ENCODE measurements around the gene NDUFS6. TPM values are rescaled to one million over a fixed set of nuclear protein-coding genes. Genes with fewer than 3 reads are reported as not detected.

The NDUFS6 gene
- total RNA-seq, 1 donor from 2014 or later = 181 TPM

- TF ChIP-seq, protein P1, sequence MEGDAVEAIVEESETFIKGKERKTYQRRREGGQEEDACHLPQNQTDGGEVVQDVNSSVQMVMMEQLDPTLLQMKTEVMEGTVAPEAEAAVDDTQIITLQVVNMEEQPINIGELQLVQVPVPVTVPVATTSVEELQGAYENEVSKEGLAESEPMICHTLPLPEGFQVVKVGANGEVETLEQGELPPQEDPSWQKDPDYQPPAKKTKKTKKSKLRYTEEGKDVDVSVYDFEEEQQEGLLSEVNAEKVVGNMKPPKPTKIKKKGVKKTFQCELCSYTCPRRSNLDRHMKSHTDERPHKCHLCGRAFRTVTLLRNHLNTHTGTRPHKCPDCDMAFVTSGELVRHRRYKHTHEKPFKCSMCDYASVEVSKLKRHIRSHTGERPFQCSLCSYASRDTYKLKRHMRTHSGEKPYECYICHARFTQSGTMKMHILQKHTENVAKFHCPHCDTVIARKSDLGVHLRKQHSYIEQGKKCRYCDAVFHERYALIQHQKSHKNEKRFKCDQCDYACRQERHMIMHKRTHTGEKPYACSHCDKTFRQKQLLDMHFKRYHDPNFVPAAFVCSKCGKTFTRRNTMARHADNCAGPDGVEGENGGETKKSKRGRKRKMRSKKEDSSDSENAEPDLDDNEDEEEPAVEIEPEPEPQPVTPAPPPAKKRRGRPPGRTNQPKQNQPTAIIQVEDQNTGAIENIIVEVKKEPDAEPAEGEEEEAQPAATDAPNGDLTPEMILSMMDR (conservative IDR thresholded peaks at IDR 0.05; ENCODE audit: low read depth, low read length) = no peak
- no peak for DNase-seq (ENCODE audit: low read depth)
- H3K4me3 ChIP-seq (ENCODE audit: low read depth, low read length) = no peak overlapping the region
These were observed 56.0 kb downstream of the NDUFS6 start for GRCh38 chr5:1857256-1857600.

- TF ChIP-seq, protein P1 (conservative IDR thresholded peaks at IDR 0.05; ENCODE audit: low read depth, low read length) = no peak
- no peak overlapping the region for H3K4me3 ChIP-seq (ENCODE audit: low read depth, low read length)
- DNase-seq (ENCODE audit: low read depth) = no peak
These were observed 57.2 kb downstream of the NDUFS6 start for GRCh38 chr5:1858436-1858835.

GRCh38 chr5:1859099-1859498 lies 57.9 kb downstream of the NDUFS6 start:
- DNase-seq (ENCODE audit: low read depth) = no peak
- TF ChIP-seq, protein P1 (conservative IDR thresholded peaks at IDR 0.05; ENCODE audit: low read depth, low read length) = no peak
- H3K4me3 ChIP-seq (ENCODE audit: low read depth, low read length) = no peak overlapping the region

DNA sequence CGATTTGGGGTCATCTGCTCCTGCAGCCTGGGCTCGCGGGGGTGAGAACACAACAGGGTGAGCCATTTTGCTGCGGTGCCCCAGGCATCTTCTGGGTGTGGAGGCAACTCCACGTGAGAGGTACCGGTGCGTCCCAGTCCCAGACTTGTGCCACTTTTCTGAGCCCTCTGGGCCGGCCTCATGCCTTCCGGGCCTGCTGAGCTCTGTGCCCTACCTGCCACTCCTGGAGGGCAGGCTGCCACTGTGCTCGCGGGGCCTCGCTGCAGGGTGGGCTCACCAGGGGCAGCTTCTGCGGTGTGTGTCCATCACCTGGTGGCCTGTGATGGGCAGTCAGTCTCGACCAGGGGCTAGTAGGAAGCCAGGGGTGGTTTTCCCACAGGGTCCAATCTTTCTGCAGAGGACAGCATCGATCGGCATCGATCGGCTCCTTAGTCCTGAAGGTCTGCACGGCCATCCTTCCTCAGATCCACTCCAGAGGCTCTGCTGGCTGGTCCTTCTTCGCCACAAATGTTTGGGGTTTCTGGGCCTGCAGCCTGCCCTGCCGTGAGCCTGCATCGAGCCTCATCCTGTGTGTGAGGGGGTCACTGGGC lies 58.9 kb downstream of the NDUFS6 start:
- TF ChIP-seq, protein P1 (conservative IDR thresholded peaks at IDR 0.05; ENCODE audit: low read depth, low read length) = no peak
- no peak for DNase-seq (ENCODE audit: low read depth)
- no peak overlapping the region for H3K4me3 ChIP-seq (ENCODE audit: low read depth, low read length)

DNA sequence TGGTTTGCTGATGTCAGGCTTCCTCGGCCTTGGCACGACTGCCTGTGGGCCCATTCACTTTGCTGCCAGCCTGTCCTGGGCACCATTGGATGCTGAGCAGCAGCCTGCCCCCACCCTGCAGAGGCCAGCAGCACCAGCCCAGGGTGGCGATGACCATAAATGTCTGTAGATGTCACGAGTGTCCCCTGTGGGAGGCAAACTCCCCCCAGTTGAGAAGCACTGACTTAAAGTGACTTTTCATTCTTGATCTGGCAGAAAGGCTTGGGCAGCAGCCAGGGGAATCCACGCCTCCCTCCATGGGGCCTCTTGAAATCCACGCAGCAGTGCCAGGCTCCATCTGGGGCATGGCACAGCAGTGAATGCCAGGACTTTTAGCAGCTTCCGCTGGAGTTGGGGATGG lies 59.7 kb downstream of the NDUFS6 start:
- no peak for DNase-seq (ENCODE audit: low read depth)
- TF ChIP-seq, protein P1 (conservative IDR thresholded peaks at IDR 0.05; ENCODE audit: low read depth, low read length) = no peak
- no peak overlapping the region for H3K4me3 ChIP-seq (ENCODE audit: low read depth, low read length)

DNA sequence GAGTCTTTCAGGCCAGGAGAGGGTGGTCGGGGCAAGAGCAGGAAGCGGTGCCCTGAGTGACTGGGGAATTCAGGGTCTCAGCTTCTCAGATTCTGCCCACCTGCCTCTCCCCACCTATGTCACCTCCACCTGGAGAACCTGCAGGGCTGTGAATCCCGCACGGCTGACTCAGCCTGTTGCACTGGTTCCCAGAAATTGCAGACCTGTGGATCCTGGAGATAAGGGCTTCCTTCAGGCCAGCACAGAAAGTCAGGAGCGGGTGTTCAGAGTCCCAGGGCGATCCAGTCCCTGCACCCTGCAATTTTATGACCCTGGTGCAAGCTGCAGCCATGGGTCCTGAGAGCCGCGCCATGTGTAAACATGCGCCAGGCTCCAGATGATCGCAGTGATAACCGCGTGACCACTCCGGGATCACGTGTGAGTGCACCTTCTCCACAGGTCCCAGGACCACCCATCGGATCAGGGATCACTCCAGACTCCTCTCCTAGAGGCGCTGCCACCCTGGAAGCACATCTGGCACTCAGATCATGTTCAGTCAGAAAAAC lies 63.8 kb downstream of the NDUFS6 start:
- H3K4me3 ChIP-seq (ENCODE audit: low read depth, low read length) = no peak overlapping the region
- no peak for DNase-seq (ENCODE audit: low read depth)
- TF ChIP-seq, protein P1 (conservative IDR thresholded peaks at IDR 0.05; ENCODE audit: low read depth, low read length) = no peak

DNA sequence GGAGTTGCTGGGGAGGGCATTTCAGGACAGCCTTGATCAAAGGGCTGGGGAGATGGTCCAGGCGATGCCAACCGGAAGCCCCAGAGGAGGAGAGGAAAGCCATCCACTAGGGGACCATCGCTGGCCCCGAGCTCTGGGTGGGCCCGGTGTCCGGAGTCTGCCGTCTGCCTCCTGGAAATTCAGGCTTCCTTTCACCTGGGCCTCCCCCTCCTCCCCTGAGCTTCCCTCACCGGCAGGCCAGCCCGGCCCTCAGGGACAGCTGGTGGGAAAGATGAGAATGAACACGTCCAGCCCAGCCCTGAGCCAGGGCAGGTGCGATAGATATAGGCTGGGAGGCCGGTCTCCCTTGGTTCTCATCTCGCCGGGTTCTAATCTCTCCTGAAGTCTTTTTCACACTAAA lies 64.3 kb downstream of the NDUFS6 start:
- no peak overlapping the region for H3K4me3 ChIP-seq (ENCODE audit: low read depth, low read length)
- no peak for DNase-seq (ENCODE audit: low read depth)
- TF ChIP-seq, protein P1 (conservative IDR thresholded peaks at IDR 0.05; ENCODE audit: low read depth, low read length) = no peak

Data from epithelial cell of proximal tubule (primary cell).